GM15510 (cell line): Measurements from ENCODE around the gene CD2BP2.

Experiments used
- POLR2A ChIP-seq: IDR thresholded peaks from 3 replicates; pipeline ENCODE4 v1.6.1; 2011; ENCODE audit warnings: borderline replicate concordance; ENCODE audit not compliant: insufficient read length; ENCODE audit errors: extremely low read depth

CD2BP2 gene

DNA sequence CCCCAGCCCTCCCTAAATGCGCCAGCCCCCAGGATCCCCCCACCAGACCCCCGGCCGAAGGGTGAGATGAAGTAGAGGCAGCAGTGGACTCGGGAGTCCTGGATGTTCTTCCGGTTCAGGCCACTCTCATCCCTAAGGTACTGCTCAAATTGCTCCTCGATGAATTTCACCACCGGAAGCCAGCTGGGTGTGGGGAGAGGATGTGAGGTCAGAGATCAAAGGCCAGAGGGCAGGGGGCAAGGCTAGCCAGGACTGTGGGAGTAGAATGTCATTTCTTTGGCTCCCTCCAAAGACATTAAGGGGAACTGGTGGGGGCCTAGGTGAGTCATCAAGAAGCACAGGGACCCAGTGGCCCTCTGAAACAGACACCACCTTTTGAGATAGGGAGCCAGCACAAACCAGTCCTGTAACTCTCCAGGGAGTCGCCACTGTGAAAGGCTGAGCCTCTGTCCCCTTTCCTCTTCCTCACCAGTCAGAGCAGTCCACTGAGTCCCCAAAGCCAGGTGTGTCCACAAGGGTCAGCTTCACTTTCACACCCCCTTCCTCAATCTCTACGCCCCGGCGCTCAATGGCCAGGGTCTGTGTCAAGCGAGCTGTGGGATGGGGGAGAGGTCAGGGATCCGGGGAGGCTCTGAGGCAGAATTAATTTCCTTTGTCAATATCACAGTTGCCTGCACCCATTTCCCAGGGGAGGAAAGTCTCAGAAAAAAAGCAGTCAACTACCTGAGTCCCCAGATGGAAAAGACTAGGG is 26.4 kb upstream of the CD2BP2 start:
- no peak for TF ChIP-seq POLR2A

DNA sequence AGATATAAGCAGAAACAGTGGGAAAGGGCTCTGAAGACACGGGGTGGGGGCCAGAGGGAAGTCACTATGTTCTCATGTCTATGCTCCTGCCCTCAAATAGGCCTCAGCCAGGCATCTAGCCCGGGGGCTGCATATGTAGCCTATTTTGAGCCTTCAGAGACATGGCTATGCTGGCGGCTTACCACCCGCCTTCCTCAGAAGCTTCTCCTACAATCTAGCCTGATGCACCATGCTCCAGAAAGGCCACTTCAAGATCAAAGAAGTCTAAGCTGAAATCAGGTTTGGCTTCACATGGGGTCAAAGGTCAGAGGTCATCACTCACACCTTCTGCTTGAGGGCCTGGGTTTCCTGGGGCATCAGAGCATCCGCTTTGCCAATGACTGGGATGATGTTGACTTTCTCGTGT is 25.7 kb upstream of the CD2BP2 start:
- TF ChIP-seq POLR2A: no peak

DNA sequence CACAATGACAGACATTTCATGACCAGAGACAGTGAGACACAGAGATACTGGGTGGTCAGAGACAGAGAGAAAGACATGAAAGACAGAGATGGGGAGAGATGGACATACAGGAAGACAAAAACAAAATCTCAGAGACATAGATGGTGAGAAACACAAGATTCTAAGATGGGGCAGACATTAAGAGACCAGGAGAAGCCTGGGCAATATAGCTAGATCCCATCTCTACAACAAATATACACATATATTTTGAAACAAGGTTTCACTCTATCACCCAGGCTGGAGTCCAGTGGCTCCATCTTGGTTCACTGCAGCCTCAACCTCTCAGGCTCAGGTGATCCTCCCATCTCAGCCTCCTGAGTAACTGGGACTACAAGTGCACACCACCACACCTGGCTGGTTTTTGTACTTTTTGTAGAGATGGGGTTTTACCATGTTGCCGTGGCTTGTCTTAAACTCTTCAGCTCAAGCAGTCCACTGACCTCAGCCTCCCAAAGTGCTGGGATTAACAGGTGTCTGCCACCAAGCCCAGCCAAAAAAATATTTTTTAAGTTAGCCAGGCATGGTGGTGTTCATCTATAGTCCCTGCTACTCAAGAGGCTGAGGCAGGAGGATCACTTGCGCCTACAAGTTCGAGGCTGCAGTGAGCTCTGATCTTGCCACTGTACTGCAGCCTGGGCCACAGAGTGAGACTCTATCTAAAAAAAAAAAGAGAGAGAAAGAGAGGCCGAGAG is 25.1 kb upstream of the CD2BP2 start:
- no peak for TF ChIP-seq POLR2A

DNA sequence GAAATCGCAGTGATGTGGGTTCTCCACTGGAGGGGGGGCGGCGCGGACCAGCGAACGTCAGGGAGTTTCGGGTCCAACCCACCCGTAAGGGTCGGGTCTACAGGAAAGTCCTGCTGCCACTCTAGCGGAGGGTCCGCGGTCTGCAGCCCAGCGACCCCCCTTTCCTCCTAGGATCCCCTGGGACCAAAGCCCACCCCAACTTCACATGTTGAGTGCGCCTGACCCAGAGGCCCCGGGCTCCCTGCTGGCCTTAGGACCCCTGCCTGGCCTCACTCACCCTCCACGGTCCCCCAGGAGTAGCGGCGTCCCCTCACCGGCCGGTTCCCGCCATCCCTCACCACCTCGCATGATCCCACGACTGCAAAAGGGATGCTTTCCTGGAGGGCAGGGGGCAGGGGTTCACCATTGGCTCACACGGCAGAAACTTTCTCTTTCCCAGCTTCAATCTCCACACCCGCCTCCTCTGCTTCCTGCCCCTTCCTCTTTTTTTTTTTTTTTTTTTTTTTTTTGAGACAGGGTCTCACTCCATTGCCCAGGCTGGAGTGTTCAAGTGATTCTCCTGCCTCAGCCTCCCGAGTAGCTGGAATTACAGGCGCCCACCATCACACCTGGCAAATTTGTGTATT is 24.2 kb upstream of the CD2BP2 start:
- no peak for TF ChIP-seq POLR2A

- TF ChIP-seq POLR2A: peak; percentile 72
These were observed 23.4 kb upstream of the CD2BP2 start for GRCh38 chr16:30378236-30379157.

DNA sequence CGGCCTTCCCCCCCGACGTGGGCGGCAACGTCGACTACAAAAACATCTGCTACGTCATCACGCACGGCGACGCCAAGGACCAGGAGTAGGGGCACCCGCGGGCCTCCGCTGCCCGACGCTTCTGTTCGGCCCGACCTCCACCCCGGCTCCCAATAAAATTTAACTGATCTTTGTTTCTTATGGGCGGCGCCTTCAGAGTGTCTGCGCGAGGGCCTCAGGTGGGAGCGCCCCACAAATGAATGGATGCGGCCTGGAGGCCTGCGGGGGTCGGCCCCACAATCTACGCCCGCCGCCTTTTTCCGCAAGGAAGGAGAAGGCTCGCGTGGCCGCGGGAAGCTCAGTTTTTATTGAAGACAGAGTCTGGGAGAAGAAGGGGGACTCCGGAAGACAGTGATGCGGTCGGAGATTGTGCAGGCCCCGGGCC is 22.7 kb upstream of the CD2BP2 start:
- peak; percentile 39 for TF ChIP-seq POLR2A

- TF ChIP-seq POLR2A: no peak
These were observed 22.1 kb upstream of the CD2BP2 start for GRCh38 chr16:30377050-30377811.

- TF ChIP-seq POLR2A: no peak
These were observed 21.4 kb upstream of the CD2BP2 start for GRCh38 chr16:30376461-30376902.

DNA sequence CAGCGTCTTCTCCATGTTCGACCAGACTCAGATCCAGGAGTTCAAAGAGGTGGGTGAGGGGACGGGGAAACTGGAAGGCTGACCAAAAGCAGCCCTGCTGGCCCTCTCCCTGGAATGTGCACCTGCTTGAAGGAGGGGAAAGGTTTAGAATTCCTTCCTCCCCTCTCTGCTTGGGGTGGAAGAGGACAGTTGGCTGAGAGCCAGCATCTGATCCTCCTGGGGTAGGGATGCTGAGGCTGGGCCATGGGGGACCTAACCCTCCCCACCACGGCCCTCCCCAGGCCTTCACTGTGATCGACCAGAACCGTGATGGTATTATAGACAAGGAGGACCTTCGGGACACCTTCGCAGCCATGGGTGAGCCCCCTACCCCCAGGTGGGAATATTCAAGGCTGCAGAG is 20.8 kb upstream of the CD2BP2 start:
- TF ChIP-seq POLR2A: no peak

DNA sequence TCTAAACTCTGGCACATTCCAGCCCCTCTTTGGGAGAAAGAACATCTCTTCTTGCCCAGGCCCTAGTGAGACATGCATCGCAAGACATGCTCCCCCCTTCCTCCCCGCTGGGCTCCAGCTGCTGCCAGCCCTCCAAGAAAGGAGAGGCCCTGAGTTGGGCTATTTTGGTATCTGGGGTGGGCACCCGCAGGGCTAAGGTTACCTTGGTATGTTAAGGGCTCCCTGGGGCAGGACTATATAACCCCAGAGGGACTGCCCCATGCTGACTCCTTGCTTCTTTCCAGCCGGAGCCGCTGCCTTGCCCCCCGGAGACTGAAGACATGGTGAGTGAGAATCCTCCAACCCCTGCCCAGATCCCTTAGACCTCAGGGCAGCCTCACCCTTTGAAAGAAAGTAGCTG is 19.4 kb upstream of the CD2BP2 start, which contains the start of gene MYL11:
Gene MYL11 (plus strand): TSS at position 265 of the 400 bp plus-strand sequence. CDS start 56 bp downstream, at position 321.
- no peak for TF ChIP-seq POLR2A

DNA sequence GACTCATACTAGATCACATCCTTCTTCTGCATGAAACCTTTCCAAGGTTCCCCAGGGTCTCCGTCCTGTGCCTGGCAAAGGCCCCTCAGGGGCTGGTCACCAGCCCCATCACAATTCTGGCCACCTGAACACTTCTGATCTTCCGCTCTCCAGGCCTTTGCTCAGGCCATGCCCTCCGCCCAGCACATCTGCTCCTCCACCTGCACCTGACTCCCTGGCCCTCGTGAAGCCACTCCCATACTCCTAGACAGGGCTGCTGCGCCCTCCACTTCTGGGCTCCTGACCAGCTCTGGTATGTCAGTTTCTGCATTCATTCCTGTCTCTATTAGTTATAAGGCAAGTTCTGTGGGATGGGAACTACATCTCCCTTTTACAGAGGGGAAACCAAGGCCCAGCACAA is 17.6 kb upstream of the CD2BP2 start:
- TF ChIP-seq POLR2A: no peak

DNA sequence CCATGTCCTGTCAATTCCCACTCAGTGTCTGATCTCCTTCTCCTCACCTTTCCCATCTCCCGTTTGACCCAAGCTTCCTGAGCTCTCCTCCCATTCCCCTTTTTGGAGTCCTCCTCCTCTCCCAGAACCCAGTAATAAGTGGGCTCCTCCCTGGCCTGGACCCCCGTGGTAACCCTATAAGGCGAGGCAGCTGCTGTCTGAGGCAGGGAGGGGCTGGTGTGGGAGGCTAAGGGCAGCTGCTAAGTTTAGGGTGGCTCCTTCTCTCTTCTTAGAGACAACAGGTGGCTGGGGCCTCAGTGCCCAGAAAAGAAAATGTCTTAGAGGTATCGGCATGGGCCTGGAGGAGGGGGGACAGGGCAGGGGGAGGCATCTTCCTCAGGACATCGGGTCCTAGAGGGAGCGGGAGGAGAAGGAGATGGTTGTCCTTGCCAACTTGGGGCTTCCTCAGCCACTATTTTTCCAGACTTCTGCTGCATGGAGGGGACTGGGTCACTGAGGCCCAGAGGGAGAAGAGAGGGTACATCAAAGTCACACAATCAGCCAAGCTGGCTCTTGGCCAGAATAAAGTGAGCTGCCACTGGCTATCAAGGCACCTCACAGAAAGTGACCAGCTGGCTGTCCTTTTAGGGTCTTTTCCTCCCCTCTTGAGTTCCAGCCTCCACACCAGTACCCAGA is 17.1 kb upstream of the CD2BP2 start:
- TF ChIP-seq POLR2A: no peak

DNA sequence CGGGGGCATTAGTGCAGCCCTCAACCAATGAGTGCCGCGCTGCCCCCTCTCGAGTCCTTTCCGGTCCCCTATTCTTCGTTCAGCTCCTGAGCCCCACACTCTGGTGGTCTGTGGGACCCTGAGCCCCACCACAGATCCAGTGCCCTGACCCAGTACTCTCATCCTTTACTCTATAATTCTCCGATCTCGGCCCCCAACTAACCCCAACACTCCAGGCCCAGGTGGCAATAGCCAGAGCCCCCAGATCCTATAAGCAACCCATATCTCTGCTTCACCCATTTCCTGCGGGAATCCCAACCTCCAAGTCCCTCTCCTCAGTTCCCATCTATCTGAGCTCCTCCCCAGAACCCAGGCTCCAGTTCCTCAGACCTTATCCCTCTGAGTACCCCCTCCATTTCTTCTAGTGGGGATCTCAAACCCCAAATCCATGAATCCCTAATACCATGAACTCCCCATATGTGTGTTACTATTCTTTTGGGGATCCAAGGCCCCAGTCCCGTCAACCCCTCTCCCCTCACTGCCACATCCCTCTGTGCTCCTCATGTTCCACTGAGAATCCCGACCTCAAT is 16.2 kb upstream of the CD2BP2 start:
- peak; percentile 69 for TF ChIP-seq POLR2A

- TF ChIP-seq POLR2A: no peak
These were observed 15.5 kb upstream of the CD2BP2 start, which contains the start of gene TBC1D10B for GRCh38 chr16:30370456-30371247. Gene TBC1D10B, minus strand, starts transcription at chr16:30370494. Its CDS starts 311 bp downstream, at chr16:30370183.
